ENCODE measurements around the gene CABLES2.

Gene CABLES2

GRCh38 chr20:62350629-62351422, 56.3 kb downstream of the CABLES2 start:
- in situ Hi-C loops (cut with MboI; ENCODE audit: low sequenced_read_pairs), result no loop called here
- Histone ChIP-seq H3K9me3 (no peaks in the 10 kb centered on the region), H3K27me3 (ENCODE audit: low read depth) (no peaks in the 10 kb centered on the region), H3K4me1 (no peaks in the 10 kb centered on the region), H3K4me3 (no peak overlapping the region), H3K36me3 (replicated peaks) (peaks cover 25% of the 10 kb centered on the region)
- DNase-seq (ENCODE audit: low spot score in 2 of 2), result no peak

- DNase-seq (ENCODE audit: low spot score in 2 of 2), result no peak
- H3K36me3 ChIP-seq (replicated peaks), result peaks cover 30% of the 10 kb centered on the region
Observed at GRCh38 chr20:62350098-62350628, 56.9 kb downstream of the CABLES2 start.

DNA sequence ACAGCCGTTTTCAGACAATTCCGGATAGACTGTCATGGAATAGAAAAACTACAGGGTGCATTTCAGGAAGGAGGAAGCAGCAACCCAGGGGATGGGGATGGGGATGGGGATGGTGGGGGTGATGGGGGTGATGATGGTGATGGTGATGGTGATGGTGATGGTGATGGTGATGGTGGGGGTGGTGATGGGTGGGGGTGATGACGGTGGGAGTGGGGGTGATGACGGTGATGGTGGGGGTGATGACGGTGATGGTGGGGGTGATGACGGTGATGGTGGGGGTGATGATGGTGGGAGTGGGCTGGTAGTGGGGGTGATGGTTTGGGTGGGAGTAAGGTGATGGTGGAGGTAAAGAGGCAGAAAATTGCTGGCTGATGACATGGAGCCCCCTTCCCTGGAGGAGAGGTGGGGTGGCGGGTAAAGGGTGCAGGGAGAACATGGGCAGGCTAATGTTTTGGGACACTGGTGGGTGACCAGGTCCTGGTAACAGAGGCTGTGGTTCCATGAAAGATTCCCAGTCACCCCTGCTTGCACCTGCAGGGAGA, 57.5 kb downstream of the CABLES2 start:
- in situ Hi-C loops (cut with MboI; ENCODE audit: low sequenced_read_pairs), result no loop called here
- H3K4me3 ChIP-seq, result no peak overlapping the region
- no peaks in the 10 kb centered on the region for H3K27me3 ChIP-seq (ENCODE audit: low read depth)
- no peaks in the 10 kb centered on the region for H3K4me1 ChIP-seq
- no peak for DNase-seq (ENCODE audit: low spot score in 2 of 2)
- H3K36me3 ChIP-seq (replicated peaks), result peaks cover 33% of the 10 kb centered on the region
- H3K9me3 ChIP-seq, result no peaks in the 10 kb centered on the region

More at GRCh38 chr20:62350098-62350628, 56.9 kb downstream of the CABLES2 start:
- H3K4me1 ChIP-seq, result no peaks in the 10 kb centered on the region
- no peaks in the 10 kb centered on the region for H3K9me3 ChIP-seq
- in situ Hi-C loops (cut with MboI; ENCODE audit: low sequenced_read_pairs), result no loop called here
- no peaks in the 10 kb centered on the region for H3K27me3 ChIP-seq (ENCODE audit: low read depth)
- H3K4me3 ChIP-seq, result no peak overlapping the region

- H3K4me1 ChIP-seq, result no peaks in the 10 kb centered on the region
- in situ Hi-C loops (cut with MboI; ENCODE audit: low sequenced_read_pairs), result no loop called here
- peaks cover 37% of the 10 kb centered on the region for H3K36me3 ChIP-seq (replicated peaks)
- no peaks in the 10 kb centered on the region for H3K27me3 ChIP-seq (ENCODE audit: low read depth)
- no peaks in the 10 kb centered on the region for H3K9me3 ChIP-seq
- no peak for DNase-seq (ENCODE audit: low spot score in 2 of 2)
- no peak overlapping the region for H3K4me3 ChIP-seq
Observed at GRCh38 chr20:62348604-62349003, 58.5 kb downstream of the CABLES2 start.

GRCh38 chr20:62347445-62347844, 59.6 kb downstream of the CABLES2 start:
- no peak overlapping the region for H3K4me3 ChIP-seq
- in situ Hi-C loops (cut with MboI; ENCODE audit: low sequenced_read_pairs), result no loop called here
- H3K4me1 ChIP-seq, result no peaks in the 10 kb centered on the region
- H3K36me3 ChIP-seq (replicated peaks), result peaks cover 37% of the 10 kb centered on the region
- no peaks in the 10 kb centered on the region for H3K9me3 ChIP-seq
- no peaks in the 10 kb centered on the region for H3K27me3 ChIP-seq (ENCODE audit: low read depth)
- no peak for DNase-seq (ENCODE audit: low spot score in 2 of 2)

DNA sequence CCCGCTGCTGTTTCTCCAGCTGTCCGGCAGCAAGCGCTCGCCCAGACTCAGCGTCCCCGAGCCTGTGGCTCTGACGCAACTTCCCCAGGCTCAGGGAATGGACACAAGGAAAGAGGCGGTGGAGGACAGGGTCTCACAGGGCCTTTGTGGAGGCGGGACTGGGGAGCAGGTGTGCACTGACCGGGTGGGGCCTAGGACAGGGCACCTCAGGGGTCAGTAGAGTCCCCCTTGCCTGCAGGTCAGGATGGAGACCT, 60.0 kb downstream of the CABLES2 start:
- no peaks in the 10 kb centered on the region for H3K9me3 ChIP-seq
- peaks cover 37% of the 10 kb centered on the region for H3K36me3 ChIP-seq (replicated peaks)
- no peaks in the 10 kb centered on the region for H3K27me3 ChIP-seq (ENCODE audit: low read depth)
- H3K4me1 ChIP-seq, result no peaks in the 10 kb centered on the region
- H3K4me3 ChIP-seq, result no peak overlapping the region
- in situ Hi-C loops (cut with MboI; ENCODE audit: low sequenced_read_pairs), result no loop called here
- no peak for DNase-seq (ENCODE audit: low spot score in 2 of 2)

DNA sequence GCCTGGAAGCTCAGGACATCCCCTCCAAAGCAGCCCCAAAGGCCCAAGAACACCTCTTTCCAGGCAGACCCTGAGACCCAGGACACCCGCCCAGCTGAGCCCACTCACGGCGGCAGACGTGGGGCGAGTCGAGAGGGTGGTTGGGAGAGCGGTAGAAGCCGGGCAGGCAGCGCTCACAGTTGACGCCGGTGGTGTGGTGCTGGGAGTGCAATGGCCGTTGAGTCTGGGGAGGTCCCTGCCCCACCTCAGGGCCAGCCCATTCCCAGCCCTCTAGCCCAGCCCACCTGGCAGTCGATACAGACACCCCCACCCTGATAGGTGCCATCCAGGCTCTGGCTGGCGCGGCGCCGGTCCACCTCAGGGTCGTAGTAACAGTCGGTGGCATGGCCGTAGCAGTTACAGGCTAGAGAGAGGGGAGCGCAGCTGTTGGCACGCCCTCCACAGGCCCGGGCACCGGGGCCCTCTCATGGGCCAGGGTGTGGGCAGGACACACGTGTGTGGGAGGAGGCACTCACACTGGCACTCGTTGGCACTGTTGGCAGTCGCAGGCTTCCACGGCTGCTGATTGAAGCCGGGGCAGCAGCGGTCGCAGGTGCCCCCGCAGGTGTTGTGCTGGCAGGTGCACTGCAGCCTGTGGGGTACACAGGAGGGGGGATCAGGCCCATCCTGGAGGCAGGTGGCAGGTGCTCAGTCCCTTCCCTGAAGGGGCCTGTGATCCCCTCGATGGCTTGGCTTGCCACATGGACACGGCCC, 60.5 kb downstream of the CABLES2 start:
- H3K36me3 ChIP-seq (replicated peaks), result peaks cover 34% of the 10 kb centered on the region
- H3K4me1 ChIP-seq, result no peaks in the 10 kb centered on the region
- no peak overlapping the region for H3K4me3 ChIP-seq
- H3K27me3 ChIP-seq (ENCODE audit: low read depth), result no peaks in the 10 kb centered on the region
- in situ Hi-C loops (cut with MboI; ENCODE audit: low sequenced_read_pairs), result no loop called here
- H3K9me3 ChIP-seq, result no peaks in the 10 kb centered on the region
- no peak for DNase-seq (ENCODE audit: low spot score in 2 of 2)

GRCh38 chr20:62345681-62346370, 61.3 kb downstream of the CABLES2 start:
- in situ Hi-C loops (cut with MboI; ENCODE audit: low sequenced_read_pairs), result no loop called here
- Histone ChIP-seq H3K4me3 (no peak overlapping the region), H3K36me3 (replicated peaks) (peaks cover 33% of the 10 kb centered on the region), H3K9me3 (no peaks in the 10 kb centered on the region), H3K4me1 (no peaks in the 10 kb centered on the region), H3K27me3 (ENCODE audit: low read depth) (no peaks in the 10 kb centered on the region)
- DNase-seq (ENCODE audit: low spot score in 2 of 2), result no peak

DNA sequence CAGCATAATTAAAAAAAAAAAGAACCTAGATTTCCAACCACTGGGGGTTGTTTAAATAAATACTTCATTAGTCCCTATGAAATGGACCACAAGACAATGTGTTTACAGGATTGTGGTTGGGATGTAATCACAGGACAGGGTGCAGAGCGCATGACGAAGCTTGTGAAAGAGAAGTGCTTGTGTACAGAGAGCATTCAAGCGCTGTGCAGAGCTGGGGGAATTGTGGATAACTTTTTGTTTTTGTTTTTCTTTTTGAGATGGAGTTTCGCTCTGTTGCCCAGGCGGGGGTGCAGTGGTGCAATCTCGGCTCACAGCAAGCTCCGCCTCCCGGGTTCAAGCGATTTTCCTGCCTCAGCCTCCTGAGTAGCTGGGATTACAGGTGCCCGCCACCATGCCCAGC, 62.3 kb downstream of the CABLES2 start:
- in situ Hi-C loops (cut with MboI; ENCODE audit: low sequenced_read_pairs), result no loop called here
- H3K36me3 ChIP-seq (replicated peaks), result peaks cover 35% of the 10 kb centered on the region
- H3K4me3 ChIP-seq, result no peak overlapping the region
- no peaks in the 10 kb centered on the region for H3K4me1 ChIP-seq
- no peak for DNase-seq (ENCODE audit: low spot score in 2 of 2)
- H3K27me3 ChIP-seq (ENCODE audit: low read depth), result no peaks in the 10 kb centered on the region
- H3K9me3 ChIP-seq, result no peaks in the 10 kb centered on the region

DNA sequence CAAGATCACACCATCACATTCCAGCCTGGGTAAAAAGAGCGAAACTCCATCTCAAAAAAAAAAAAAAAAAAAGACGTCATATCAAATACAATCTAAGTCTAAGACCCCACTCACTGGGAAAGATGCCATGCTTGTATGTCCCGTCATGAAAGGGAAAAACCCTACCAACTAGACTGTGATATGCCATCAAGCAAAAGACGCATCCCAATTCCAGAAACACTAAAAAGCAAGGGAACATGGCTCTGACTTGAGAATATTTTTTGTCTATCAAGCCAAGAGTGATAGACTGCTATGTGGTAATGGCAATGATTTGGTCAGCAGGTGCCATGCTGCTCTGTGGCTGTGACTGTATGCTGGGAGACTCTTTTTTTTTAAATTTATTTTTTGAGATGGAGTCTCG, 63.0 kb downstream of the CABLES2 start:
- Histone ChIP-seq H3K36me3 (replicated peaks) (peaks cover 36% of the 10 kb centered on the region), H3K4me1 (no peaks in the 10 kb centered on the region), H3K4me3 (no peak overlapping the region), H3K27me3 (ENCODE audit: low read depth) (no peaks in the 10 kb centered on the region), H3K9me3 (no peaks in the 10 kb centered on the region)
- no peak for DNase-seq (ENCODE audit: low spot score in 2 of 2)
- in situ Hi-C loops (cut with MboI; ENCODE audit: low sequenced_read_pairs), result no loop called here

- peaks cover 43% of the 10 kb centered on the region for H3K36me3 ChIP-seq (replicated peaks)
- in situ Hi-C loops (cut with MboI; ENCODE audit: low sequenced_read_pairs), result no loop called here
Observed at GRCh38 chr20:62342910-62343309, 64.2 kb downstream of the CABLES2 start.

GRCh38 chr20:62339647-62340062, 67.4 kb downstream of the CABLES2 start:
- in situ Hi-C loops (cut with MboI; ENCODE audit: low sequenced_read_pairs), result no loop called here
- H3K4me1 ChIP-seq, result no peaks in the 10 kb centered on the region
- H3K27me3 ChIP-seq (ENCODE audit: low read depth), result no peaks in the 10 kb centered on the region
- no peak overlapping the region for H3K4me3 ChIP-seq
- H3K36me3 ChIP-seq (replicated peaks), result peaks cover 40% of the 10 kb centered on the region
- H3K9me3 ChIP-seq, result no peaks in the 10 kb centered on the region
- no peak for DNase-seq (ENCODE audit: low spot score in 2 of 2)

More at GRCh38 chr20:62342910-62343309, 64.2 kb downstream of the CABLES2 start:
- H3K27me3 ChIP-seq (ENCODE audit: low read depth), result no peaks in the 10 kb centered on the region
- peak in 1 of 2 experiments; percentile 33 for DNase-seq (ENCODE audit: low spot score in 2 of 2)
- no peaks in the 10 kb centered on the region for H3K4me1 ChIP-seq
- H3K9me3 ChIP-seq, result no peaks in the 10 kb centered on the region
- no peak overlapping the region for H3K4me3 ChIP-seq

Data from HAP-1 (cell line).